ENCODE measurements around the gene FUT8.
"Not testable (repeated sequence)": the region's sequence is repeated elsewhere in the genome, so short reads cannot be mapped to it uniquely, and the experiment has no call there.

Gene FUT8

DNA sequence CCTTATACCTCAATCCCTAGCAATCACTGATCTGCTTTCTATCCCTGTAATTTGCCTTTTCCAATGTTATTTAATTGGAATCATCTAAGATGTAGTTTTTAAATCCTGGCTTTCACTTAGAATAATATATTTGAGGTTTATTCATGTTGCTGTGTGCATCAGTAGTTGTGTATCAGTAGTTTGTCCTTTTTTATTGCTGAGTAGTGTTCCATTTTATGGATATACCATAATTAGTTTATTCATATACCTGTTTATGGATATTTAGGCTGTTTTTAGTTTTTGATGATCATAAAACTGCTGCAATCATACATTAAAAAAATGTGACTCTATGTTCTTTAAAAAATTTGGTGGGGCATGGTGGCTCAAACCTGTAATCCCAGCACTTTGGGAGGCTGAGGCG lies 43.7 kb downstream of the FUT8 start:
- no peak for DNase-seq

- DNase-seq, result no peak
Observed at GRCh38 chr14:65461730-65462129, 49.2 kb downstream of the FUT8 start.

GRCh38 chr14:65462411-65462810 lies 49.9 kb downstream of the FUT8 start:
- DNase-seq, result no peak

DNA sequence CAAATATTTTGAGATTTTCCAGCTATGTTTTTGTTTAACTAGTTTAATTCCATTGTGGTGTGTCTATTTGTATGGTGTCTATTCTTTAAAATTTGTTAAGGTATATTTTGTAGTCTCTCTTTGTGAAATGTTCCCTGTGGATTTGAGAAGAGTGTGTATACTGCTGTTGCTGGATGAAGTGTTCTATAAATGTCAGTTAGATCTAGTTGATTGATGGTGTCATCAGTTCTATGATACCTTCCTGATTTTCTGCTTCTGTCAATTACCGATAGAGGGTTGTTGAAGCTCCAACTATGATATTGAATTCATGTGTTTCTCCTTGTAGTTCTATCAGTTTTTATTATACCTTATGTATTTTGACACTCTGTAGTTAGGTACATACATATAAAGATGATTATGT lies 53.1 kb downstream of the FUT8 start:
- no peak for DNase-seq

DNA sequence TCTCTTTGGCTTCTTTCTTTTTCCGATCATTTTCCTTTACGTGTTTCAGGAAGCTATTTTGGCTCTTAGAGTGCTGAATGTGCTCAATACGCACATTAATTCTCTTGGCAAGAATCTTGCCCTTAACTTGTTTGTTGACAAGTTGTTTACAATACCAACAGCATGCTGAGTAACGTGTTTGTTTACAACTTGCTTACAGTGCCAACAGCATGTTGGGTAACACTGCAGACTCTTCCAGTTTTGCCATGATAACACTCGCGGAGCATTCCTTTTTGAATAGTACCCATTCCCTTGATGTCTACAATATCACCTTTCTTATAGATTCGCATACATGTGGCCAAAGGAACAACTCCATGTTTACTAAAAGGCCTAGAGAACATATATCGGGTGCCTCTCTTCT lies 55.4 kb downstream of the FUT8 start:
- DNase-seq, result not testable (repeated sequence)

- DNase-seq, result no peak
Observed at GRCh38 chr14:65469903-65470302, 57.4 kb downstream of the FUT8 start.

- no peak for DNase-seq
Observed at GRCh38 chr14:65470404-65470880, 57.9 kb downstream of the FUT8 start.

GRCh38 chr14:65471038-65471878 lies 58.7 kb downstream of the FUT8 start:
- no peak for DNase-seq

DNA sequence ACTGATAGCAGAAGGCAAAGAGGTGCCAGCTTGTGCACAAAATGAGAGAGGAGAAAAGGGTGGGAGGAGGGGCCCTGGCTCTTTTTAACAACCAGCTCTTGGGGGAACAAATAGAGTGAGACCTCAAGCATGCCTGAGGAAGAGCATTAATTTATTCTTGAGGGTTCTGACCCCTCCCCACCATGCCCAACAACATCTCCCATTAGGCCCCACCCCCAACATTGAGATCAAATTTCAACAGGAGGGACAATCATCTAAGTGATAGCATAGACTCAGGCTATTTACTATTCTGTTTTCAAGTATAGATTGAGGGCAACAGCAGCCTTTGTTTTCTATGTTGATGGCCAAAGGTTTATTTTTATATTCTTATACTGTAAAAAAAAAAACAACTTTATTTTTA lies 59.7 kb downstream of the FUT8 start:
- DNase-seq, result no peak

DNA sequence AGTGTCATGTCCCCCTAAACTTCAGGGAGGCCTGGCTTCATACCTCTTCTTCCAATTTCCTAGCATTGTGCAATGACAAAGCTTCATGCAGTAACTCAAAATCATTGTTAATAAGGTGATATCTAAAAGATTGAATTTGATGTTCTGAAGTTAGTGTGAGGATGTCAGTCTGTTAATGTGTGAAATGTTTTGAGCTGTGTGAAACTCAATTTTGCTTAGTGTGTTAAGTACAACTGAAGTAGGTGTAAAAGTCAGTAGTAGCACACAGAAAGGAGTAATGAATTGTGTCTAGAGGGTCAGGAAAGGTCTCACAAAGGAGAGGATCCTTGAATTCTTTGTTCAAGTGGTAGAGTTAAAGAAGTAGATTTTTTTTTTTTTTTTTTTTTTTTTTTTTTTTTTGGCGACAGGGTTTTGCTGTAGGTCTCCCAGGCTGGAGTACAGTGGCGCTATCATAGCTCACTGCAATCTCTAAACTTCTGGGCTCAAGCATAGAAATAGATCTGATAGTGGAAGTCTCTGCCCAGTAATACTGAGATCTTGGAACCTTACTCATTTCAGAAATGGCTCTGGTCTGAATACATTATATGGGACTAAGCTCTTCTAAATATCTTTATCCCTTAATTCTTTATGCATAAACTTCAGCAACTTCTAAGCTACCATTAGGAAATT lies 63.9 kb downstream of the FUT8 start:
- DNase-seq, result no peak

DNA sequence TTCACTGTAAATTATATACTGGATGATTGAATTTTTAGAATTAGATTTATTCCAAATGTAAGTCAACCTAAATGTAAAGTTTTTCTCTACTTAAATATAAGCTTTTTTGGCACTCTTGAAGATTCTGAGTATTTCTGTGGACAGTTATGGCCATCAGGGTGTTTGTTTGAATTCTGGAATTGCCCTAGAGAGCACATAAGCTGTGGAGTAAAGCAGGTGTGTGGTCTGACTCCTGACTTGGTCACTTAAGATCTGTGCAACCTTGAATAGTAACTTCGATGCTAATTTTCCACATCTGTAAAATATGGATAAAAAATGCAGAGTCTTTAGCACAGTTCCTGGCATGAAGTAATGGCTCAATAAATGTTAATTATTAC lies 64.4 kb downstream of the FUT8 start:
- no peak for DNase-seq

GRCh38 chr14:65478017-65478416 lies 65.5 kb downstream of the FUT8 start:
- DNase-seq, result no peak

DNA sequence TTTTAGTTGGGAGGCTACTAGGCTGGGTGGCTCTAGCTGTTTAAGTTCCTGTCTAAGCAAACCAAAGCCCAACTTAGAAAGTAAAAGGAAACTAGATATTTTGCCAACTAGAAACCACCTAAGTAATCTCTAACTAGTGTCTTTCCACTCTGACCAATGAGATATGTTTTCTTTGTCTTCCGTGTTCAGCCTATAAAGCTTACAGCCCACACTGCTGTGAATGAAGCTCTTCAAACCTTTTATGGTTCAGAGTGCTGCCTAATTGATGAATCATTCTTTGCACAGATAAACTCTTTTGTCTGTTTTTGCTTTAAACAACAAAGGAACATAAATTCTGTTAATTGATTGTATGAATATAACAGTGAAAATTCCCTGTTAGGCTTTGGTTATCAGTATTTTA lies 66.1 kb downstream of the FUT8 start:
- no peak for DNase-seq

GRCh38 chr14:65479386-65479785 lies 66.9 kb downstream of the FUT8 start:
- no peak for DNase-seq

GRCh38 chr14:65482757-65483438 lies 70.4 kb downstream of the FUT8 start:
- DNase-seq, result no peak

GRCh38 chr14:65483647-65484046 lies 71.1 kb downstream of the FUT8 start:
- DNase-seq, result no peak

DNA sequence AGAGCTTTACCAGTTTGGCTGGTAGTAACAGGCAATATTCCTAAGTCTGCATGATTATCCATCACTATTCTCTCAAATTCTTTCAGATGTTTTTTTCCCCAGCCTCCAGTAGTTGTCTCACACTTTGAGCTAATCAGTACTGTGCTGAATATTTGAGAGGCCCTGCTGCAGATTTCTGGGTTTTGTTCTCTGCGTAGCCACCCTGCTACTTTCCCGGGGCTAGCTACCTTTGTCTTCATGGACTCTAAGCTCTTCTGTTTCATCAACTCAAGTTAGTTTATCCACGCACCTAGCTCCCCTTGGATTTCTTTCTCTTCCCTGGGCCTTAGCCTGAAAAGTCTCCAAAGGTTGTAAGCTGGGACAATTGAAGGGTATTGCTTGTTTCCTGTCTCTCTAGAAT lies 73.0 kb downstream of the FUT8 start:
- DNase-seq, result no peak

- DNase-seq, result no peak
Observed at GRCh38 chr14:65486863-65487262, 74.3 kb downstream of the FUT8 start.

- no peak for DNase-seq
Observed at GRCh38 chr14:65487783-65488494, 75.4 kb downstream of the FUT8 start.

GRCh38 chr14:65491274-65491673 lies 78.7 kb downstream of the FUT8 start:
- no peak for DNase-seq

DNA sequence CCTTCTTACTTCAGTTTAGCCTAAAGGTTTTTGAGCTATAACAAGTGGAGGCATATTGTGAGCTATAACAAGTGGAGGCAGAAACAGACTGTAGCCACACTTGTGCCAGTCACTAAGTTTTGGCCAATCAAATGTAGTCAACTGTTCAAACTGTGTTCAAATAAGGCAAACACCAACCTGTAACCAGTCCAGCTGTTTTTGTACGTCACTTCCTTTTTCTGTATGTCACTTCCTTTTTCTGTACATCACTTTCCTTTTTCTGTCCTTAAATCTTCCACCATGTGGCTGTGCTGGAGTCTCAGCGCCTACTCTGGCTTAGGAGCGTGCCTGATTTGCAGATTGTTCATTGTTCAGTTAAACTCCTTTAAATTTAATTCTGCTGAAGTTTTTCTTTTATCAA lies 79.7 kb downstream of the FUT8 start:
- no peak for DNase-seq

GRCh38 chr14:65495196-65495595 lies 82.7 kb downstream of the FUT8 start:
- DNase-seq, result no peak
